Measurements from ENCODE around the gene ZFTA.

DNA sequence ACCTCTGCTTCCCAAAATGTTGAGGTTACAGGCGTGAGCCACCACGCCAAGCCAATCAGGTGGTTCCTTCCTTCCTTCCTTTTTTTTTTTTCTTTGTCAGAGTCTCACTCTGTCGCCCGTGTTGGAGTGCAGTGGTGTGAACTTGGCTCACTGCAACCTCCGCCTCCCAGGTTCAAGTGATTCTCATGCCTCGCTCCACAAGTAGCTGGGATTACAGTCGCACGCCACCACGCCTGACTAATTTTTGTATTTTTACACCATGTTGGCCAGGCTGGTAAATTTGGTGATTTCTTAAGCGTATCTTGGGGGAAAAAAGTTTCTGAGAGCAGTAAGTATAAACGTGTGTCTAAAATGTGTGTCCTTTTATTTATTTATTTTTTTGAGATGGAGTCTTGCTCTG lies 26.5 kb upstream of the ZFTA start:
- TF ChIP-seq, protein P1, sequence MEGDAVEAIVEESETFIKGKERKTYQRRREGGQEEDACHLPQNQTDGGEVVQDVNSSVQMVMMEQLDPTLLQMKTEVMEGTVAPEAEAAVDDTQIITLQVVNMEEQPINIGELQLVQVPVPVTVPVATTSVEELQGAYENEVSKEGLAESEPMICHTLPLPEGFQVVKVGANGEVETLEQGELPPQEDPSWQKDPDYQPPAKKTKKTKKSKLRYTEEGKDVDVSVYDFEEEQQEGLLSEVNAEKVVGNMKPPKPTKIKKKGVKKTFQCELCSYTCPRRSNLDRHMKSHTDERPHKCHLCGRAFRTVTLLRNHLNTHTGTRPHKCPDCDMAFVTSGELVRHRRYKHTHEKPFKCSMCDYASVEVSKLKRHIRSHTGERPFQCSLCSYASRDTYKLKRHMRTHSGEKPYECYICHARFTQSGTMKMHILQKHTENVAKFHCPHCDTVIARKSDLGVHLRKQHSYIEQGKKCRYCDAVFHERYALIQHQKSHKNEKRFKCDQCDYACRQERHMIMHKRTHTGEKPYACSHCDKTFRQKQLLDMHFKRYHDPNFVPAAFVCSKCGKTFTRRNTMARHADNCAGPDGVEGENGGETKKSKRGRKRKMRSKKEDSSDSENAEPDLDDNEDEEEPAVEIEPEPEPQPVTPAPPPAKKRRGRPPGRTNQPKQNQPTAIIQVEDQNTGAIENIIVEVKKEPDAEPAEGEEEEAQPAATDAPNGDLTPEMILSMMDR (IDR thresholded peaks at IDR 0.05): no peak
- no peak for TF ChIP-seq POLR2AphosphoS5 (IDR thresholded peaks at IDR 0.05)
